Transverse colon (tissue), 4 donors: ENCODE results near the gene DOCK3. TPM values are rescaled to one million over a fixed set of nuclear protein-coding genes. Genes with fewer than 3 reads are reported as not detected.

ENCODE experiments used
- DNase-seq: peaks from one replicate; pipeline ENCODE4 v3.0.0-alpha.2; 2019
- H3K27ac ChIP-seq, 4 donors: fragments of 200-600 bp; sonication (generic); 2 replicates each; pipeline ENCODE4 v1.5.1; 2016 to 2018; ENCODE audit warnings: inconsistent platforms in 4 of 4
- H3K27me3 ChIP-seq: fragments of 200-600 bp; sonication (generic); 2 replicates; pipeline ENCODE4 v1.5.1; 2017; ENCODE audit warnings: inconsistent platforms
- H3K36me3 ChIP-seq, 4 donors: fragments of 200-600 bp; sonication (generic); 2 replicates each; pipeline ENCODE4 v1.5.1; 2017 to 2019; ENCODE audit warnings: inconsistent platforms in 4 of 4
- H3K4me1 ChIP-seq, 4 donors: fragments of 200-600 bp; sonication (generic); 2 replicates each; pipeline ENCODE4 v1.5.1; 2017 to 2020; ENCODE audit warnings: inconsistent platforms in 4 of 4
- H3K4me3 ChIP-seq, 4 donors: fragments of 200-600 bp; sonication (generic); 1 replicate in 1 of 4; 2 replicates in 3 of 4; pipeline versions ENCODE4 v1.5.1 to v1.6.1; 2017 to 2019; ENCODE audit warnings: inconsistent platforms in 4 of 4
- H3K9me3 ChIP-seq, 2 donors: fragments of 200-600 bp; sonication (generic); 2 replicates each; pipeline ENCODE4 v1.5.1; 2017 to 2019; ENCODE audit warnings: inconsistent platforms in 2 of 2
- CTCF ChIP-seq, 5 experiments: fragments of 200-600 bp in 3 of 5; fragments of 450-650 bp in 2 of 5; sonication (generic) in 3 of 5; IDR thresholded peaks; 1 replicate in 2 of 5; 2 replicates in 3 of 5; pipeline ENCODE4 v1.5.1; 2016 to 2017; ENCODE audit warnings: antibody characterized with exemption in 5 of 5, inconsistent platforms in 3 of 5, mild to moderate bottlenecking in 2 of 5, moderate library complexity in 1 of 5
- EP300 ChIP-seq: sonication (generic); formaldehyde crosslinking; IDR thresholded peaks from one replicate; pipeline ENCODE4 v1.6.1; 2017; ENCODE audit warnings: antibody characterized with exemption, low read depth
- POLR2A ChIP-seq: fragments of 450-650 bp; IDR thresholded peaks from one replicate; pipeline ENCODE4 v1.6.1; 2016; ENCODE audit warnings: antibody characterized with exemption, mild to moderate bottlenecking, moderate library complexity
- POLR2AphosphoS5 ChIP-seq, 3 donors: sonication (generic); formaldehyde crosslinking; IDR thresholded peaks; one replicate each; pipeline ENCODE4 v1.6.1; 2016; ENCODE audit warnings: antibody characterized with exemption in 3 of 3
- WGBS, 2 donors: methylation state at CpG; one replicate each; pipeline ENCODE4 v1.1.5; 2018; ENCODE audit warnings: low coverage in 1 of 2; 5-methylcytosine and 5-hydroxymethylcytosine counted together
- in situ Hi-C, 4 donors: fragments of 200-750 bp; cut with MboI; loops; one replicate each; pipeline versions ENCODE4 v1.15.0 to v1.15.1; 2017; ENCODE audit warnings: low sequenced_read_pairs in 3 of 4, low pct_ligation_motif_present in 1 of 4, low pct_unique_long_range_greater_than_20kb in 1 of 4
- intact Hi-C: fragments of 100-400 bp; cut with DNase I; formaldehyde crosslinking; loops from one replicate; pipeline ENCODE4 v1.15.1; 2023; ENCODE audit warnings: low total_unique reads
- total RNA-seq, 4 donors: library from RNA; depleted of rRNA; stranded (reverse); fragments of >200 nt; gene quantifications; one replicate each; pipeline ENCODE4 v1.1.0, GENCODE V29; 2016

The DOCK3 gene
- total RNA-seq, 4 donors from 2014 or later = 0.41 to 0.75 (median 0.62) TPM

GRCh38 chr3:50805321-50805720 is 130.6 kb downstream of the DOCK3 start:
- Histone ChIP-seq H3K36me3 (no peaks in the 10 kb centered on the region), H3K27me3 (no peaks in the 10 kb centered on the region), H3K4me3 (no peak overlapping the region), H3K4me1 (no peaks in the 10 kb centered on the region), H3K9me3 (peaks cover 4 to 17% of the 10 kb centered on the region in 2 donors), H3K27ac (no peak overlapping the region)
- DNase-seq = no peak
- intact Hi-C loops (no loop called here), in situ Hi-C loops (no loop called here)
- TF ChIP-seq POLR2AphosphoS5 (IDR thresholded peaks at IDR 0.05) (no peak), EP300 (no peak), CTCF (IDR thresholded peaks at IDR 0.05) (no peak), POLR2A (no peak)
- 90% methylated on average over 2 of the region's 3 CpGs; no CpG with 5 or more reads in 1 of the 2 donors for WGBS, 2 donors

DNA sequence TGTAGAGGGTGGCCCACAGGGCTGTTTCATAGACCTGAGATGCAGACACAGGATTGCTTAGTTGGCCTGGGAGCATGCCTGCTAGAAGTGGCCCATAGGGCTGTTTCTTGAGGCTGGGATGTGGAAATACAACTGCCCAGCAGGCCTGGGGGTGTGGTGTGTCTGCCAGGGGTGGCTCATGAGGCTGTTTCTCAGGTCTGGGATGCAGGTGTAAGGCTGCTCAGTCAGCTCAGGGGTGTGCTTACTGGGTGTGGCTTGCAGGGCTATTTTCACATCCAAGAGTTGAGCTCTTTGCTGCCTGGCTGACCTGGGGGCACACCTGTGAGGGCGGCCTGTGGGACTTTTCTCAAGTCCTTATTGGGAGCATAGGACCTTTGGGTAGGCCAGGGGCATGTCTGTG is 131.3 kb downstream of the DOCK3 start:
- no peaks in the 10 kb centered on the region for H3K4me1 ChIP-seq
- in situ Hi-C loops = no loop called here
- no peak overlapping the region for H3K4me3 ChIP-seq
- H3K9me3 ChIP-seq = peaks cover 4 to 12% of the 10 kb centered on the region in 2 donors
- WGBS, 2 donors = 57% methylated on average over 1 of the region's 1 CpG; no CpG with 5 or more reads in 1 of the 2 donors
- DNase-seq = no peak
- TF ChIP-seq EP300 = no peak
- TF ChIP-seq CTCF (IDR thresholded peaks at IDR 0.05) = no peak
- no peak for TF ChIP-seq POLR2AphosphoS5 (IDR thresholded peaks at IDR 0.05)
- no peak for TF ChIP-seq POLR2A
- H3K36me3 ChIP-seq = no peaks in the 10 kb centered on the region
- no peak overlapping the region for H3K27ac ChIP-seq
- intact Hi-C loops = no loop called here
- H3K27me3 ChIP-seq = no peaks in the 10 kb centered on the region

GRCh38 chr3:50806806-50807205 is 132.1 kb downstream of the DOCK3 start:
- Histone ChIP-seq H3K4me3 (no peak overlapping the region), H3K27ac (no peak overlapping the region), H3K36me3 (no peaks in the 10 kb centered on the region), H3K9me3 (peaks cover 4 to 5% of the 10 kb centered on the region in 2 donors), H3K27me3 (no peaks in the 10 kb centered on the region), H3K4me1 (no peaks in the 10 kb centered on the region)
- WGBS, 2 donors = 82 to 90% methylated on average over 3 to 4 of the region's 4 CpGs
- DNase-seq = no peak
- in situ Hi-C loops = no loop called here
- TF ChIP-seq EP300 = no peak
- intact Hi-C loops = no loop called here

DNA sequence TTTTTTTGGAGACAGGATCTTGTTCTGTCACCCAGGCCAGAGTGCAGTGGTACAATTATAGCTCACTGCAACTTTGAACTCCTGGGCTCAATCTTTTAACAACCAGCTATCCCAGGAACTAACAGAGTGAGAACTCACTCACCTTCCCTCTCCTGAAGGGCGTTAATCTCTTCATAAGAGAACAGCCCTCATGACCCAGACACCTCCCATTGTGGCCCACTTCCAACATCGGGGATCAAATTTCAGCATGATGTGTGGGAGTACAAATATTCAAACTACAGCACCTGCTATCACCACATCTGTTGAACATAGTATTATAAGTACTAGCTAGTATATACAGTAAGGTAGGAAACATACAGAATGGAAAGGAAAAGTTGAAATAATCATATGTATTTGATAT is 132.5 kb downstream of the DOCK3 start:
- no peak overlapping the region for H3K4me3 ChIP-seq
- H3K9me3 ChIP-seq = peaks cover under 1 to 2% of the 10 kb centered on the region in 2 donors
- whole genome bisulfite sequencing, 2 donors = 57 to 66% methylated on average over 1 to 2 of the region's 2 CpGs
- no peaks in the 10 kb centered on the region for H3K36me3 ChIP-seq
- no peak overlapping the region for H3K27ac ChIP-seq
- TF ChIP-seq POLR2A (no peak), POLR2AphosphoS5 (IDR thresholded peaks at IDR 0.05) (no peak), CTCF (IDR thresholded peaks at IDR 0.05) (no peak), EP300 (no peak)
- in situ Hi-C loops (no loop called here), intact Hi-C loops (no loop called here)
- no peaks in the 10 kb centered on the region for H3K27me3 ChIP-seq
- H3K4me1 ChIP-seq = no peaks in the 10 kb centered on the region
- DNase-seq = no peak

GRCh38 chr3:50811893-50812292 is 137.2 kb downstream of the DOCK3 start:
- in situ Hi-C loops = no loop called here
- H3K27ac ChIP-seq = no peak overlapping the region
- H3K4me3 ChIP-seq = no peak overlapping the region
- 68% methylated on average over 5 of the region's 5 CpGs; no CpG with 5 or more reads in 1 of the 2 donors for WGBS, 2 donors
- H3K9me3 ChIP-seq = no peaks in the 10 kb centered on the region
- no peaks in the 10 kb centered on the region for H3K4me1 ChIP-seq
- no peaks in the 10 kb centered on the region for H3K36me3 ChIP-seq
- intact Hi-C loops = no loop called here
- no peaks in the 10 kb centered on the region for H3K27me3 ChIP-seq
- DNase-seq = no peak
- TF ChIP-seq CTCF (IDR thresholded peaks at IDR 0.05) (no peak), POLR2A (no peak), EP300 (no peak), POLR2AphosphoS5 (IDR thresholded peaks at IDR 0.05) (no peak)
